Muscle of arm (tissue), 12 donors: ENCODE results near the gene NFKBIB. TPM values are rescaled to one million over a fixed set of nuclear protein-coding genes. Genes with fewer than 3 reads are reported as not detected.
A peak's percentile ranks its signal among the peaks of the same experiment; 100 is the strongest.
"Not testable (repeated sequence)": the region's sequence is repeated elsewhere in the genome, so short reads cannot be mapped to it uniquely, and the experiment has no call there.

ENCODE experiments used
- DNase-seq: peaks from one replicate; pipeline ENCODE4 v3.0.0-alpha.2; 2013
- polyA plus RNA-seq, 12 donors: library from polyadenylated mRNA; unstranded; fragments of 120-200 nt; gene quantifications; one replicate each; pipeline ENCODE4 v1.2.1, GENCODE V29; 2013; ENCODE audit not compliant: insufficient read length in 12 of 12

Gene NFKBIB
- polyA plus RNA-seq, 12 donors, result 5.8 to 19.6 (median 7.2) TPM; not detected in 1

DNA sequence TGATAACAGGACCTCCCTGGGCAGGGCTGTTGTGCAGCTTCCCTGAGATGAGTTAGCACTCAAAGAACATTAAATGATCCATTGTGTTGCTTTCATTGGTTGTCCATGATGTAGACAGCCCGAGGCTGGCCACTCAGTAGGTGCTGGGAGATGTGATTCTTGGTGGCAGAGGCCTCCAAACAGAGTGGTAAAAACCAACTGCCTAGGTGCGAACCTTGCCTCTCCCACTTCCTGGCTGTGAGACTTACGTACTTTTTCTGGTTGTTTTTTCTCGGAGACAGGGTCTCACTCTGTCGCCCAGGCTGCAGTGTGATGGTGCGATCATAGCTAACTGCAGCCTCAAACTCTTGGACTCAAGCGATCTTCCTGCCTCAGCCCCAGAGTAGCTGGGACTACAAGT is 24.6 kb downstream of the NFKBIB start:
- DNase-seq, result no peak

DNA sequence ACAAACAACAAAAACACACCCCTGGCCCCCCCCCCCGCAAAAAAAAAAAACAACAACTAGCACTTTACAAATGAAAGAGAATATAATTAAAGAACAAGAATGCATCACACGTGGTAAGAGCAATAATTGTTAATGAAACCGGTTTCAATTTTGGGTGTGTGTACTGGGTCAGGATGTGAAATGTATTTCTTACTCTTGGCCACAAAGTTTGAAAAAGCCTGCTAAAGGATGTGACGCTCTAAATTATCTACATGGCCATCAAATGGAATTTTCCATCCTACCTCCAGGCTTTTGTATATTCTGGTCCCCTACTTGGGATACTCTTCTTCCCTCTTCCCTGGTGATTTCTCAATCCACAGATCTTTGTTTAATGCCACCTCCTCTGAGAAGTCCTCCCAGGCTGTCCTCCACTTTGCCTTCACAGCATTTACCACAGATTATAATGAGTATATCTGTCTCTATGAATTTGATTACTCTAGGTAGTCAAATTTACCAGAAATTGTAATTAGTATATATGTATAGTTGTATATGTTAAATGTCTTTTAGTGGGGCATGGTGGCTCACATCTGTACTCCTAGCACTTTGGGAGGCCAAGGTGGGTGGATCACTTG is 28.7 kb downstream of the NFKBIB start:
- no peak for DNase-seq

DNA sequence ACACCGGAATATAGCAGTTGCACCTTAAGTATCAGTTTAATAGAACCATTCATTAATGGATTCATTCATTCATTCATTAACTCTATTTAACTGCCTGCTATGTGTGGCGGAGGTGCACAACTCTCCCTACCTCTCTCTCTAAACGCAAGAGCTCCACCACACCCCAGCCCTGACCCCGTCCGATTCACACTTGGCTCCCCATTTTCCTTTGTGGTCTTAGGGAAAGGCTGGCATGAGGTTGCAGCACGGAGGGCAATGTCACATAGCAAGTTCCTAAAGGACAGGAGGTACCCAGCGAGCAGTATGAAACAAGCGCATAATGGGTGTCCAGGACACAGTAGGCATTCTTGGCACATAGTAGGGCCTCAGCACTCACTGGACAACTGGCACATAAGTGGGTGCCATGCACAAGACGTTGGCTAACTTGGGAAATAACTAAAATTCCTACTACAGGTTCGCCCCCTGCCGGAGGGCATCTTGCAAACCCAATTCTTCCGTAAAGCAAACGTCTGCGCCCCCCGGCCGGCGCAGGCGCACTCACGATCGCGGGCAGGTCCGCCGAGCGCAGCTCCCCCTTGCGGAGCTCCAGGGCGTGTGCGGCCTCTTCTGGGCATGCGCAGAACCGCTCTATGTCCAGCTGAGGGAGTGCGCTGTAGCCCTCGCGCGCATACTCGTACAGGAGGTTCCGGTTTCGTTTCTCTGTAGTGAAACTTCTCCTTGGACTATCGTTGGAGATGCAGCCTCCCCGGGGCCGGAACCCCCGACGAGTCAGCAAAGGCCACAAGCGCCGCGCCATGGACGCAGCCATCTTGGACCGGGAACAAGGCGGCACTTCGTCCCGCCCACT is 30.4 kb downstream of the NFKBIB start, which contains the start of gene SARS2:
TSS of gene SARS2 (minus strand) at position 835 of the 847 bp plus-strand sequence. CDS start at position 808, 27 bp downstream.
- DNase-seq, result no peak

DNA sequence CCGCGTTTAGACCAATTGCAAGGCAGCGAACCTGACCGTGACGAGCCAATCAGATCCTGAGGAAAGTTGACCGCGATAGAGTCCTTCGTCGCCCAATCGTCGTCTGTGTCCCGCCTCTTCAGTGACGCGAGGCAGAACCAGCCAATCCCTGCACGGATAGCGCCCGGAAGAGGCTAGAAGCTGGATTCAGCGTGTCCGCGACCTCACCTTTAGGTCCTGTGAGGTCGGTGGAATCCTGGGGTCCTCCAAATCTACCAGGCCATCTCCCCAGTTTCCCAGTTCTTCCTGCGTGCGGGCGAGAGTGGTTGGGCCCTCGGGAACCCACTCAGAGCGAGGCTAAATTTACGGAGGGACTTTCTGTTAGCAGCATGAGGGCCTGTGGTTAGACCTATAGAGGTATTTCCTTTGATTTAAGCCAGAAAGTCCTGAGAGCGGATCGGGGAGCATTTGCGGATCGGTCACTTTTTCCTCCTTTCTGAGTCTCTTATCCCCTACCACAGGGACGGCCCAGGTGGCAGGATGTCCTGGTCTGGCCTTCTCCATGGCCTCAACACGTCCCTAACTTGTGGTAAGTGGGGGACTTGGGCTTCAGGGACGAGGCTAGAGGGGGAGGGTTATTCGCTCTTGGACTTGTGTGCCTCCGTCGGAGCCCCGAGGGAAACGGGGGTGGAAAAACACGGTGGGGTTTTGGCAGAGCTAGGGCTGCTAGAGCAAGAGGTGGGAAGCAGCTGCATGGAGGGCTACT is 31.2 kb downstream of the NFKBIB start, which contains the start of gene MRPS12:
TSS of gene MRPS12 (plus strand) at position 169 of the 745 bp plus-strand sequence. CDS start at position 520, 351 bp downstream.
- peak; percentile 99 for DNase-seq

DNA sequence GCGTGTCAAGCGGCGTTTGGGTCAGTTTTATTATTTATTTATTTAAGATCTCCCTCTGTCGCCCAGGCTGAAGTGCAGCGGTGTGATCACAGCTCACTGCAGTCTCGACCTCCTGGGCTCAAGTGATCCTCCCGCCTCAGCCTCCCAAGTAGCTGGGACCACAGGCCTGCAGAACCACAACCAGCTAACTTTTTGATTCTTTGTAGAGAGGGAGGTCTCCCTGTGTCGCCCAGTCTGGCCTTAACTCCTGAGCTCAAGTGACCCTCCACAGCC is 31.7 kb downstream of the NFKBIB start:
- no peak for DNase-seq

DNA sequence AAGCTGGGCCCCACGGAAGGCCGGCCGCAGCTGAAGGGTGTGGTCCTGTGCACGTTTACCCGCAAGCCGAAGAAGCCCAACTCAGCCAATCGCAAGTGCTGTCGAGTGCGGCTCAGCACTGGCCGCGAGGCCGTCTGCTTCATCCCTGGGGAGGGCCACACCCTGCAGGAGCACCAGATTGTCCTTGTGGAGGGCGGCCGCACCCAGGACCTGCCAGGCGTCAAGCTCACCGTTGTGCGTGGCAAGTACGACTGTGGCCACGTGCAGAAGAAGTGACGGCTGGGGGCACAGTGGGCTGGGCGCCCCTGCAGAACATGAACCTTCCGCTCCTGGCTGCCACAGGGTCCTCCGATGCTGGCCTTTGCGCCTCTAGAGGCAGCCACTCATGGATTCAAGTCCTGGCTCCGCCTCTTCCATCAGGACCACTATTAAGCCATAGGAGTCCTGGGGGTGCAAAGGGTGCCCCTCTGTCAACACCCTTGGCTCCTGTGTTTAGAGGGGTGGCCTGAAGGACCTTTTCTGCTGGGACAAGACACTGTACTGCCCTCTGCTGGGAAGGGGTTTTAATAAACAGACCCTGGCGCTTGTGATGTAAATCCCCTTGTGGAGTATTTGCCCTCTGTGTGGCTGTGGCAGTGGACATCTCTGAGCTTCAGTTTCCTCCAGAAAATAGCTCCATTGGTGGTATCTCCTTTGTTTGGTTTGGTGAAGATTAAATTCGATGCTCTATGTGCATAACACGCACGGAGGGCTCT is 32.8 kb downstream of the NFKBIB start:
- DNase-seq, result no peak

DNA sequence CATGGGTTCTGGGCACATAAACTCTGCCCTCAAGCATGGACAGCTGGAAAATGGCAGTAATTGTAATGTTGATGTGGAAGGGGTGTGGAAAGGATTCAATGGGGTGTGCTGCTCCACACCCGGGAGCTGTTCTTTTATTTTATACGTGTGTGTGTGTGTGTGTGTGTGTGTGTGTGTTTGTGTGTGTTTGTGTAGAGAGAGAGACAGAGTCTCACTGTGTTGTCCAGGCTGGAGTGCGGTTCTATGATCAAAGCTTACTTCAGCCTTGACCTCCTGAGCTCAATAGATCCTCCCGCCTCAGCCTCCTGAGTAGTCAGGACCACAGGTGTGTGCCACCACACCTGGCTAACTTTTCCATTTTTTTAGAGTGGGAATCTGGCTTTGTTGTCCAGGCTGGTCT is 33.8 kb downstream of the NFKBIB start:
- no peak for DNase-seq

DNA sequence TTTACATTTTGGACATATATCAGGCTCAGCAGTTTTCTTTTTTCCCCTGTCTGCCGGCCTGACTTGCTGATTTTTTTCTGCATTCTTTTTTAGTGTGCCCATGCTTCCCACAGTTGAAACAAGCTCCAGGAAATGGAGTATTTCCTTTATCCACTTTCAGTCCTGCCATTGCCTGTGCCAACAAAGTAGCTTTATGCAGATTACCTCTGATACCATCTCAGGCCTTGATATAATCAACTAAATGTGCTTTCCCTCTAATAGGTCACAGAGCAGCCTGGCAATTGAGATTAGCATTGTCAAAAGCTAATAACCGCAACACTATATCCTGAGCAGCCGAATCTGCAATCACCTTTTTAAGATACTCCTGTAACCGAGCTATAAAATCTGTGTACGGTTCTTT is 40.2 kb downstream of the NFKBIB start:
- DNase-seq, result no peak

DNA sequence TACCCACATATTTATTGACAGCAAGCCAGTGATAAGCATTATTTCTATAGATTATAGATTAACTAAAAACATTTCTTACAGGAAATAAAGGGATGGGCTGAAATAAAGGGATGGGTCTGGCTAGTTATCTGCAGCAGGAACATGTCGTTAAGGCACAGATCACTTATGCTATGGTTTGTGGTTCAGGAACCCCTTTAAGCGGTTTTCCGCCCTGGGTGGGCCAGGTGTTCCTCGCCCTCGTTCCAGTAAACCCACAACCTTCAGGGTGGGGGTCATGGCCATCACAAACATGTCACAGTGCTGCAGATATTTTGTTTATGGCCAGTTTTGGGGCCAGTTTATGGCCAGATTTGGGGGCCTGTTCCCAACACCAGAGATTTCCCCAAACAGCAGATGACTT is 41.7 kb downstream of the NFKBIB start:
- DNase-seq, result not testable (repeated sequence)

DNA sequence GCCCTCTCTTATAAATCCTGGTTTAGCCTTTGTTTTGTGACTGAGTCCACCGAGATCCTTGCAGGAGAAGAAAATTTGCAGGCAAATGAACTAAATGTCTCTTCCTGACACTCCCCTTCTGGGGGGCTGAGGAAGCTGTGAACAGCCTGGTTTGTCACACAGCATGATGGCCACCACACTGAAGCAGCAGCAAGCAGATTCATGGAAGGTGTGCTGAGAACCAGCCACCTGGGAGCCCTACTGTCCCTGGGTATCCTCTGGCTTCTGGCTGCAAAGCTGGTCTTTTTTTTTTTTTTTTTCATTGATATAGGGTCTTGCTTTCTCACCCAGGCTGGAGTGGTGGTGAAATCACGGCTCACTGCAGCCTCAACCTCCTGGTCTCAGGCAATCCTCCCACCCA is 42.2 kb downstream of the NFKBIB start:
- DNase-seq, result no peak

DNA sequence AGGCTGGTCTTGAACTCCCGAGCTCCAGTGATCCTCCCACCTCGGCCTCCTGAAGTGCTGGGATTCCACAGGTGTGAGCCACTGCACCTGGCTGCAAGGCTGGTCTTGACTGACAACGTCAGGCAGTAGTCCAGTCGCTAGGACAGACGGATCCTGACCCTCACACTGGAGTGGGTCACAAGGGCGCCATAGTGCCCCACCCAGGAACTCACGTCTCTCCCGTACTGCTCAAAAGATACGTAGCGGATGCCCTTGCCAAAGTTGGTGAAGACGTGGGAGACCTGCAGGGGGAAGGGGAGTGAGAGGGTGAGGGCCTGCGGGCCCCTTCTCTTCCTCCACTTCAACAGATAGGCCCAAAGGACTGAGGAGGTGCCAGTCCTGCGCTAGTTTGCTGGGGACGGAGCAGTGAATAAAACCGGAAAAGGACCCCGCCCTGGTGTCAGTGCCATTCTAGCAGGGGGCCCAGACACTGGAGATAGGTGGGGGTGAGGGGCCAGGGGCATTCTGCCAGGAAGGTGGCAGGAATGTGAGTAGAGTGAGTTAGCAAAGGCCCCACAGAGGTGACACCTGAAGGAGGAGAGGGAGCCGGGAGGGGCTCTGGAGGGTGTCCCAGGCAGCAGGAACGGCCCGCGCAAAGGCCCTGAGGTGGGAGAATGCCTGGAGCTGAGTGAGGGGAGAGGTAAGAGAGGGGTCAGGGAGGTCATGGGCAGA is 42.9 kb downstream of the NFKBIB start:
- no peak for DNase-seq

DNA sequence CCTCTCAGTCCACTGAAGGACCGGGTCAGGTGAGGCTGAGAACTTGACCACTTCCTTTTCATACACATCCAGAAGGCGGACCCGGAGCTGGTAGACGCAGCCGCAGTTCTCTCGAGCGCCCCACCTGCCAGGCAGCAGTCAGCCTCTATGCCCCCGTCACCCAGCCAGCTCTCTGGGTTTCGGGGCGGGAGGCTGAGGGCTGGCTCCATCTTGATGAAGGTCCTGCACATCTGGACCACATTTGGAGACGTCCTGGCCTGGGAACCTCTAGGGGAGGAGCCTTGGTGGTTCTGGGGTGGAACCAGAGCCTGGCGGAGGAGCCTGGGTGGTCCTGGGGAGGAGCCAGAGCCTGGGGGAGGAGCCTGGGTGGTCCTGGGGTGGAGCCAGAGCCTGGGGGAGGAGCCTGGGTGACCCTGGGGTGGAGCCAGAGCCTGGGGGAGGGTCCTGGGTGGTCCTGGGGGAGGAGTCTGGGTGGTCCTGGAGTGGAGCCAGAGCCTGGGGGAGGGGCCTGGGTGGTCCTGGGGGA is 45.3 kb downstream of the NFKBIB start:
- no peak for DNase-seq

DNA sequence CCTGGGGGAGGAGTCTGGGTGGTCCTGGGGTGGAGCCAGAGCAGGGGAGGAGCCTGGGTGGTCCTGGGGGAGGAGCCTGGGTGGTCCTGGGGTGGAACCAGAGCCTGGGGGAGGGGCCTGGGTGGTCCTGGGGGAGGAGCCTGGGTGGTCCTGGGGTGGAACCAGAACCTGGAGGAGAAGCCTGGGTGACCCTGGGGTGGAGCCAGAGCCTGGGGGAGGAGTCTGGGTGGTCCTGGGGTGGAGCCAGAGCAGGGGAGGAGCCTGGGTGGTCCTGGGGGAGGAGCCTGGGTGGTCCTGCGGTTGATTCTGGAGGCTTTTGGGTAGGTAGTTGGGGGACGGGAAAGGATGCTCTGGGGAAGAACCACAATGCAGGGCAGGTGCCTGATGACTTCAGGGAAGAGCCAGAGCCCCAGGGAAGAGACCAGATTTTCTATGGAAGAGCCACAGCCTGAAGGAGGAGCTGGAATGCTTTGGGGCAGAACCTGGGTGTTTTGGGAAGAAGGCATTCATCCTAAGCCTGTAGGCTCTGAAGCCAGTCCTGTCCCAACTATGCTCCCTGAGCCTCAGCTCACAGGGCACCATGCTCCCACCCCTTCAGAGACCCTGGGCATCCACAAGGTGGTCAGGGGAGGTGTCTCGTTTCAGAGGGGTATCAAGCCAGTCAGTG is 45.9 kb downstream of the NFKBIB start:
- DNase-seq, result no peak

DNA sequence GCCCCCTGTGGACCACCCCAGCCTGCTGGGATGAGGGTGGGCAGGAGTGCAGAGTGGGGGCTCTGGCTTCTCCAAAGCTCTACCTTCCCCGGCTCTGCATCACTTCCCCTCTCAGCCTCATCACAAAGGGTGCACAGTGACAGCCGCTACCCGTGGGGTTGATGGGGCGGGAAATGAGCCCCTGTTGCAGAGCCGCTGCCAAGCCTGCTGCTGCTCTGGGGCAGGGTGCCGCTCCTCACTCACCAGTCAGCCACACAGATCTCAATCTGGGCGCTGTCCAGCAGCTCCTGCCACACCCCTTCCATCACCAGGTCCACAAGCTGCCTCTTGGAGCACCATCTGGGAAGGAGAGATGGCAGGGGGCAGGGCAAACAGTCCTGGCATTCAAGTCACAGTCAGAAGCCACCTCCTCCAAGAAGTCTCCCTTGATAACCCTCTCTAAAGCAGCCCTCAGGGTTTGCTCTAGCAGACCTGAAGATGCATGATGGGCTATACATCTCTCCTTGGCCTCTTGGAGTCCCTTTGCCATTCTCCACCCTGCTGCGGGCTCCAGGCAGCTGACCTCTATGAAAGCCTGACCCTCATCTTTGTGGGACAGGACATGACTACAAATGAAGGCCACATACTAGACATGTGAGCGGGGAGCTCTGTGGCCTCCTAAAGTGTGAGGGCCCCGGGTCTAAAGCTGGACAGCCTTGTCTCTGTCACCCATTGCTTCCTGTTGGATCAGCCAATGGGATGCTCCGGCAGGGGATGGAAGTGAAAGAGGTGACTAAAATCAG is 46.7 kb downstream of the NFKBIB start:
- no peak for DNase-seq

DNA sequence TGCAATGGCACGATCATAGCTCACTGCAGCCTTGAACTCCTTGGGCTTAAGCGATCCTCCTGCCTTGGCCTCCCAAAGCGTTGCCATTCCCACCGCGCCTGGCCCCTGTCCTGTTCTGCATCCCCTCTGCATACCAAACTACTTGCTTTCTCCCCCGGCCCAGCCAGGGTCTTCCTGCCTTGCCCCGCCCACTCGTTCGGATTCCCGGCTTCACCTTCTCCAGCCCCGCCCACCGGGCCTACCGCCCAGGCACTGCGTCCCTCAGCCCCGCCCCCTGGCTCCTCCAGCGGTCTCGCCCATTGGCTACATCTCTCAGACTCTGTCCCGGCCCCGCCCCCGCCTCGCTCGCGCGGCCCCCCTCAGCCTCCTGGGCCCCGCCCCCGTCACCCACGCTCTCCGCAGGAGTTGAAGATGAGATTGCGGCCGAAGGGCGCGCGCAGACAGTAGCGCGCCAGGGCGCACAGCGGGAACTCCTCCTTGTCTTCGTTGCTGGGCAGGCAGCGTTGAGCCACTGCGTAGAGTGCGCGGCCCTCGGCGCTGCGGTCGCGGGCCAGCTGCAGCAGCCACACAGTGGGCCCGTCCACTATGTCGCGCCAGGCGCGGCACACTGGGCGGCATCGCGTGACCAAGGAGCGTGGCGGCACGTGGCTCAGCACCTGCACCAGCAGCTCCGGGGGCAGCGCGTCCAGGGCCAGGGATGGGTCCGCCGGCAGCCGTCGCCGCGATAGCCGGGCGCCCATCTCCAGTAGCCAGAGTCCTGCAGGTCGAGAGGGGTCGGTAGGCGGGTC is 50.0 kb downstream of the NFKBIB start:
- peak; percentile 85 for DNase-seq

DNA sequence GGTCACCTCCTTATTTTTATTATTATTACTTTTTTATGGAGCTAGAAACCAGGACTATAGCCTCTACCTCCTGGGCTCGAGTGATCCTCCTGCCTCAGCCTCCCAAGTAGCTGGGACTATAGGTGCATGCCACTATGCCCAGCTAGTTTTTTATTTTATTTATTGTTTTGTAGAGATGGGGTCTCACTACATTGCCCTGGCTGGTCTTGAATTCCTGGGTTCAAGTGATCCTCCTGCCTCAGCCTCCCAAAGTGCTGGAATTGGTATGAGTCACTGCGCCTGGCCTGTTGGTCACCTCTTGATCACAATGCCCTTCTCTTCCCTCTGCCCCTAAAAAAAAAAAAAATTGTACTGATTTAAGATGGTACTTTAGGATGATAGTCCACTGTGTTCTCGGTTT is 51.4 kb downstream of the NFKBIB start:
- DNase-seq, result no peak

DNA sequence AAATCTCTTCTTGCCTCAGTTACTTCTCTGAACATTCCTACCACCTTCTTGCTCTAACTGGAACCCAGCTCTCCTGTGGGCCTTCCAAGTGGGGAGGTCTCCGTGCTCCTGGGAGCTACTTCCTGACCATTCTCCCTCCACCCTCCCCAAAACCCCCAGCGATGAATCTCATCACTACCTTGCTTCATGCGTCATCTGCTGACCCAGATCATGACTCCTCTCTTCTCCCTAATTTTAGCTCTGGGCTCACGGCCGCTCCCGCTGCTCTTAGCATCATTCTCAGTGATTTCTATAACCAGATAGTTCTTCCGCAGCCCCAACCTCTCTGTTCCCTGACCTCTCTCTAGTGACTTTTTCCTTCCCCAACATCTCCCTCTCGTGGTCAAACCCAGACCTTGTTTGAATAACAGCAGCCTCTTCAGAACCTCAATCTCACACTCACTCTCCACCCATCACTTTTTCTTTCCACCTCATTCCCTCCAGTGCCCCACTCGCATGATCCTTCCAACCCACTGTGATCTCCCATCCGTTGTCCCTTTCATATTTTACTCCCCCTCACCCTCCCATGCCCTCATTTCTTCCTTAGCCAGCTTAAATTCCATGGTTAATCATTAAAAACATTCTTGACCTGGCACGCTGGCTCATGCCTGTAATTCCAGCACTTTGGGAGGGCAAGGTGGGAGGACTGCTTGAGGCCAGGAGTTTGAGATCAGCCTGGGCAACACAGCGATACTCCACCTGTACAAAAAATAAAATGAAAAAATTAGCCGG is 52.8 kb downstream of the NFKBIB start:
- DNase-seq, result no peak

DNA sequence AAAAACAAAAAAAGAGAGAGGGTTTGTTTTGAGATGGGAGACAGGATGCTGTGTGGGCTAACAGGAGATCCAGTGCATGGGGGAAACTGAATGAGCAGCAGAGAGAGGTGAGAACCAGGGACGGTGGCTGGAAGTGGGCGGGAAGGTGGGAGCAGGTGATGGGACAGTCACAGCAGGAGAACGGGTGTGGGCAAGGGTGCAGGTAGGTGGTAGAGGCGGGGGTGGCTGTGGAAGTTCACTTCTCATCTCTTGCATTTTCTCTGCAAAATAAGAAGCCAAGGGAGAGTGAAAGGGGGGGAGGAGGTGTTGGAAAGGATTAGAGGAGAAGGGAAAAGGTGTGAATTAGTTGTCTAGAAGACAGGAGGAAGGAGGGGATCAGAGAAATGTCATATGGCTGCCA is 53.9 kb downstream of the NFKBIB start:
- DNase-seq, result no peak
